ENCODE results near the gene TAS2R30.

DNA sequence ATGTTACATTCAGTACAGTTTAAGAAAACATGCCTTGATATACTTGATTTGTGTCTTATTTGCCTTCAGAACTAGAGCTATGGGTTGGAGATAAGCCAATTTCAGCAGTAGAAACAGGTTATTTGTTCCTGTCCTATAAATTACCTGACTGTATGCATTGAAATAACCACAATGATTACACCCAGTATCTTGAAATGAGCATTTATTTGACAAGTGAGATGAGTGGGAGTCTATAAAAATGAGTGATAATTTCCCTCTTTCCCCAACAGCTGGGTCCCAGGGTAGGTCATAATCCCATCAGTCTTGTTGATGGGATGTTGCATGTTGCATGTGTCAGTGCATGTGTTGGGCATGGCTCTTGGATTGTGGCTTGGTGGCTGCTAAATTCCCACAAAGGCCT is 48.6 kb upstream of the TAS2R30 start:
- TF ChIP-seq POLR2A (IDR thresholded peaks at IDR 0.05; ENCODE audit: low read depth) (no peak), POLR2AphosphoS5 (IDR thresholded peaks at IDR 0.05) (no peak), EP300 (IDR thresholded peaks at IDR 0.05) (no peak)
- TF ChIP-seq, protein P1, sequence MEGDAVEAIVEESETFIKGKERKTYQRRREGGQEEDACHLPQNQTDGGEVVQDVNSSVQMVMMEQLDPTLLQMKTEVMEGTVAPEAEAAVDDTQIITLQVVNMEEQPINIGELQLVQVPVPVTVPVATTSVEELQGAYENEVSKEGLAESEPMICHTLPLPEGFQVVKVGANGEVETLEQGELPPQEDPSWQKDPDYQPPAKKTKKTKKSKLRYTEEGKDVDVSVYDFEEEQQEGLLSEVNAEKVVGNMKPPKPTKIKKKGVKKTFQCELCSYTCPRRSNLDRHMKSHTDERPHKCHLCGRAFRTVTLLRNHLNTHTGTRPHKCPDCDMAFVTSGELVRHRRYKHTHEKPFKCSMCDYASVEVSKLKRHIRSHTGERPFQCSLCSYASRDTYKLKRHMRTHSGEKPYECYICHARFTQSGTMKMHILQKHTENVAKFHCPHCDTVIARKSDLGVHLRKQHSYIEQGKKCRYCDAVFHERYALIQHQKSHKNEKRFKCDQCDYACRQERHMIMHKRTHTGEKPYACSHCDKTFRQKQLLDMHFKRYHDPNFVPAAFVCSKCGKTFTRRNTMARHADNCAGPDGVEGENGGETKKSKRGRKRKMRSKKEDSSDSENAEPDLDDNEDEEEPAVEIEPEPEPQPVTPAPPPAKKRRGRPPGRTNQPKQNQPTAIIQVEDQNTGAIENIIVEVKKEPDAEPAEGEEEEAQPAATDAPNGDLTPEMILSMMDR (IDR thresholded peaks at IDR 0.05): no peak

All from esophagus muscularis mucosa (tissue), 4 donors.